HL-60 (cell line): Measurements from ENCODE around the gene KDM5B.
"Not testable (repeated sequence)": the region's sequence is repeated elsewhere in the genome, so short reads cannot be mapped to it uniquely, and the experiment has no call there.

Source experiments
- DNase-seq, 2 experiments: peaks; one replicate each; pipeline ENCODE4 v3.0.0-alpha.2; 2010 to 2020; ENCODE audit warnings: low read depth in 1 of 2, low spot score in 1 of 2
- H3K27ac ChIP-seq: fragments of 250-450 bp; sonication (Bioruptor Pico); replicated peaks from 2 replicates; pipeline ENCODE4 v1.5.1; 2020; ENCODE audit warnings: mild to moderate bottlenecking, moderate library complexity
- H3K27me3 ChIP-seq: fragments of 250-450 bp; sonication (Bioruptor Pico); 2 replicates; pipeline ENCODE4 v1.5.1; 2021; ENCODE audit warnings: mild to moderate bottlenecking, moderate library complexity; ENCODE audit not compliant: insufficient read depth, poor library complexity, severe bottlenecking
- H3K4me3 ChIP-seq: replicated peaks from 2 replicates; pipeline ENCODE4 v1.5.1; 2011; ENCODE audit warnings: mild to moderate bottlenecking, control low read depth, low read length; ENCODE audit not compliant: insufficient read depth
- GABPA ChIP-seq: IDR thresholded peaks from 2 replicates; pipeline ENCODE4 v1.6.1; 2012; ENCODE audit warnings: low read depth
- POLR2AphosphoS5 ChIP-seq: IDR thresholded peaks from 2 replicates; pipeline ENCODE4 v1.6.1; 2012; ENCODE audit warnings: low read depth
- SPI1 ChIP-seq: IDR thresholded peaks from 2 replicates; pipeline ENCODE4 v1.6.1; 2012; ENCODE audit warnings: low read depth, mild to moderate bottlenecking, borderline replicate concordance
- TF ChIP-seq, protein P1 (sequence below): IDR thresholded peaks from one replicate; pipeline ENCODE4 v1.5.1; 2011; ENCODE audit warnings: low read length, control low read depth, inconsistent platforms; ENCODE audit not compliant: insufficient read depth
- TF ChIP-seq, protein P2 (sequence below): IDR thresholded peaks from 2 replicates; pipeline ENCODE4 v1.6.1; 2012; ENCODE audit warnings: low read depth; ENCODE audit not compliant: insufficient replicate concordance

The KDM5B gene

DNA sequence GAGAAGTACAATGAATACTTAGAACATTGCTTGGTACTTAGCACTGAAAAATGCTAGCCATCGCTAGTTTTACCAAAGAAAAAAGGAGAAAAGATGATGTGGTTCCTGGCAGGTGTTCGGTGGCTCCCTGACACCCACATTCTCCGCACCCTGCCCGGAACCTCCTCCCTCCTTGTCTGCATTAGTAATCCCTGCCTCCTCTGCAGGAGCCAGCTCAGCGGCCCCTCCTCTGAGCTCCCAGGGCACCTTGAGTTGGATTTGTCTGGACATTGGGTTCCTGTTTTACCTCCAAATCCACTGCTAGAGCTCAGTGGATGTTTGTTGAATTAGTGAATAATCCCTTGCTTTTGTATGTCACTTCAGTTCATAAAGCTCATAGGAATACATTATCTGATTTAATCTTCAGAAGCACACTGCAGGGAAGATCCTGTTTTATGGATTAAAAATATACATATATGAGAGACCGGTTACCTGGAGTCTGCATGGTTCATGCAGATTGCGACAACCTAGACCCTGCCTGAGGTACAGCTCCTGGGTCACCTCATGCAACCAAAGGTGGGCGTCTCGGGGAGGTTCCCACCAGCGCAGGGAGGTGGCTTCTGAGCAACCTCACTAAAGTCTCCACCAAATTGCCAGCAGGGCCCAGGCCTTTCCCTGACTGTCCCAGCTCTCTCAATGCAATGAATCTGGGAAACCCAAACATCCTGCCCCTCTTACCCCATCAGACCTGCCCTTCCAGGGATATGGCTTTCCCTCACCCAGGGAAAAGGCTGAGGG is 26.7 kb upstream of the KDM5B start:
- Histone ChIP-seq H3K4me3 (no peak overlapping the region), H3K27me3 (no peaks in the 10 kb centered on the region), H3K27ac (no peak overlapping the region)
- TF ChIP-seq POLR2AphosphoS5 (no peak), SPI1 (no peak), GABPA (no peak)
- TF ChIP-seq, protein P1, sequence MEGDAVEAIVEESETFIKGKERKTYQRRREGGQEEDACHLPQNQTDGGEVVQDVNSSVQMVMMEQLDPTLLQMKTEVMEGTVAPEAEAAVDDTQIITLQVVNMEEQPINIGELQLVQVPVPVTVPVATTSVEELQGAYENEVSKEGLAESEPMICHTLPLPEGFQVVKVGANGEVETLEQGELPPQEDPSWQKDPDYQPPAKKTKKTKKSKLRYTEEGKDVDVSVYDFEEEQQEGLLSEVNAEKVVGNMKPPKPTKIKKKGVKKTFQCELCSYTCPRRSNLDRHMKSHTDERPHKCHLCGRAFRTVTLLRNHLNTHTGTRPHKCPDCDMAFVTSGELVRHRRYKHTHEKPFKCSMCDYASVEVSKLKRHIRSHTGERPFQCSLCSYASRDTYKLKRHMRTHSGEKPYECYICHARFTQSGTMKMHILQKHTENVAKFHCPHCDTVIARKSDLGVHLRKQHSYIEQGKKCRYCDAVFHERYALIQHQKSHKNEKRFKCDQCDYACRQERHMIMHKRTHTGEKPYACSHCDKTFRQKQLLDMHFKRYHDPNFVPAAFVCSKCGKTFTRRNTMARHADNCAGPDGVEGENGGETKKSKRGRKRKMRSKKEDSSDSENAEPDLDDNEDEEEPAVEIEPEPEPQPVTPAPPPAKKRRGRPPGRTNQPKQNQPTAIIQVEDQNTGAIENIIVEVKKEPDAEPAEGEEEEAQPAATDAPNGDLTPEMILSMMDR = no peak
- TF ChIP-seq, protein P2, sequence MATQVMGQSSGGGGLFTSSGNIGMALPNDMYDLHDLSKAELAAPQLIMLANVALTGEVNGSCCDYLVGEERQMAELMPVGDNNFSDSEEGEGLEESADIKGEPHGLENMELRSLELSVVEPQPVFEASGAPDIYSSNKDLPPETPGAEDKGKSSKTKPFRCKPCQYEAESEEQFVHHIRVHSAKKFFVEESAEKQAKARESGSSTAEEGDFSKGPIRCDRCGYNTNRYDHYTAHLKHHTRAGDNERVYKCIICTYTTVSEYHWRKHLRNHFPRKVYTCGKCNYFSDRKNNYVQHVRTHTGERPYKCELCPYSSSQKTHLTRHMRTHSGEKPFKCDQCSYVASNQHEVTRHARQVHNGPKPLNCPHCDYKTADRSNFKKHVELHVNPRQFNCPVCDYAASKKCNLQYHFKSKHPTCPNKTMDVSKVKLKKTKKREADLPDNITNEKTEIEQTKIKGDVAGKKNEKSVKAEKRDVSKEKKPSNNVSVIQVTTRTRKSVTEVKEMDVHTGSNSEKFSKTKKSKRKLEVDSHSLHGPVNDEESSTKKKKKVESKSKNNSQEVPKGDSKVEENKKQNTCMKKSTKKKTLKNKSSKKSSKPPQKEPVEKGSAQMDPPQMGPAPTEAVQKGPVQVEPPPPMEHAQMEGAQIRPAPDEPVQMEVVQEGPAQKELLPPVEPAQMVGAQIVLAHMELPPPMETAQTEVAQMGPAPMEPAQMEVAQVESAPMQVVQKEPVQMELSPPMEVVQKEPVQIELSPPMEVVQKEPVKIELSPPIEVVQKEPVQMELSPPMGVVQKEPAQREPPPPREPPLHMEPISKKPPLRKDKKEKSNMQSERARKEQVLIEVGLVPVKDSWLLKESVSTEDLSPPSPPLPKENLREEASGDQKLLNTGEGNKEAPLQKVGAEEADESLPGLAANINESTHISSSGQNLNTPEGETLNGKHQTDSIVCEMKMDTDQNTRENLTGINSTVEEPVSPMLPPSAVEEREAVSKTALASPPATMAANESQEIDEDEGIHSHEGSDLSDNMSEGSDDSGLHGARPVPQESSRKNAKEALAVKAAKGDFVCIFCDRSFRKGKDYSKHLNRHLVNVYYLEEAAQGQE = no peak
- no peak for DNase-seq

DNA sequence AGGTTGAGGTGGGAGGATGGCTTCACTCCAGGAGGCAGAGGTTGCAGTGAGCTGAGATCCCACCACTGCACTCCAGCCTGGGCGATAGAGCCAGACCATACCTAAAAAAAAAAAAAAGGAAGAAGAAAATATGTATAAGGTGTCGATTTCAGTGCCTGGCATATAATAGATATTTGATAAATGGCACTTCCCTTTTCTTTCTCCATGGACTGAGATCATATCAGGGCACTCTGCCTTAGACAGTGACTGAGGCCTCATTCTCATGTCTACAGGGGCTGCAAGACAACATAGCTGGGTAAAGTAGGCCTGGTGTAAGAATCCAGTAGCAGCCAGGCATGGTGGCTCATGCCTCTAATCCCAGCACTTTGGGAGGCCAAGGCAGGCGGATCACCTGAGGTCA is 23.7 kb upstream of the KDM5B start:
- TF ChIP-seq SPI1 = peak; percentile 94
- TF ChIP-seq, protein P1 = no peak
- Histone ChIP-seq H3K4me3 (no peak overlapping the region), H3K27ac (no peak overlapping the region), H3K27me3 (no peaks in the 10 kb centered on the region)
- peak in 1 of 2 experiments; percentile 21 for DNase-seq

DNA sequence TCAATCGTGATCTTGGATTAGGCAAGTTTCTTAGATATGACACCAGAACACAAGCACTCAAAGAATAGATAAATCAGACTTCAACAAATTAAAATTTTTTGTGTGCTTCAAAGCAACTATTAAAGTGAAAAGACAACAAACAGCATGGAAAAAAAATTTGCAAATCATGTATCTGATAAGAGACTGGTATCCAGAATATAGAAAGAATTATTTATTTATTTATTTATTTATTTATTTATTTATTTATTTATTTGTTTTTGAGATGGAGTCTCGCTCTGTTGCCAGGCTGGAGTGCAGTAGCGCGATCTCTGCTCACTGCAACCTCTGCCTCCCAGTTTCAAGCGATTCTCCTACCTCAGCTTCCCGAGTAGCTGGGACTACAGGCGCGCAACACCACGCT is 21.0 kb upstream of the KDM5B start:
- H3K27ac ChIP-seq, DNase-seq, H3K4me3 ChIP-seq, H3K27me3 ChIP-seq: not testable (repeated sequence)

DNA sequence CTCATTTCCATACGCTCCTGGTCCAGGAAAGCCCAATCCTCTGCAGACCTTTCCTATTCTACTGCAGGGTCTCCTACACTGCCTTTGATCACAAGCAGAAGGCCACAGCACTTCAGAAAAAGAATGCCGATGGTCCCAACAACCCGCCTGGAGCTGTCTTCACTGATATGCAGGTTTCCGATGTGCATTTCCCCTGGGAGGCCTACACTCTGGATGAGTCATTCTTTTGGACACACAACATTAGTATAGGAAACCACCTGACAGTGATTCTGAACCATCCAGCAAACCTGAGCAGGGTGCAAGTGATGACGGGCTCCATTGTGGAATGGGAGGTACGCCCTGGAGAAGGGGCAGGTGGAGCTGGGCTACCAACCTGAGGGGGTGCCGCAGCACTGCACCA is 17.5 kb upstream of the KDM5B start:
- Histone ChIP-seq H3K4me3 (no peak overlapping the region), H3K27me3 (no peaks in the 10 kb centered on the region), H3K27ac (no peak overlapping the region)
- no peak for DNase-seq
- TF ChIP-seq POLR2AphosphoS5 = no peak
- no peak for TF ChIP-seq SPI1
- TF ChIP-seq GABPA = no peak
- TF ChIP-seq, protein P2 = no peak

DNA sequence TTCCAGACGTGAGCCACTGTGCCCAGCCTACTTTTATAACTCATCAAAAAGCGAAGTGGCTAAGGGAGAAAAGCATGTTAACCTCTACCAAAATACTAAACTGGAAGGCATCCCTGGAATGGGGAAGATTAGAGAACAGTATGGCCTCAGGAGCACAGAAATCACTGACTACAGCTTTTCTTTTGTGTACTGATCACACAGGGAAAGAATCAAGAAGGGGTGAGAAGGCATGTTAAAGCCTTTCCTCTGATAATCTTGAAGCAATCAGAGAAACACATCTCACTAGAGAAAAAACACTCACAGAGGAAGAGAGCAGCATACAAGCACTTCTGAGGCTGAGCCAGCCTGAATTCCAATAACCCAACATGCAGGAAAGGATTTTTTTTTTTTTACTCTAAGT is 13.2 kb upstream of the KDM5B start:
- no peaks in the 10 kb centered on the region for H3K27me3 ChIP-seq
- no peak overlapping the region for H3K4me3 ChIP-seq
- no peak for TF ChIP-seq POLR2AphosphoS5
- TF ChIP-seq, protein P1 = no peak
- TF ChIP-seq SPI1 = no peak
- TF ChIP-seq GABPA = no peak
- TF ChIP-seq, protein P2 = no peak
- DNase-seq = no peak
- H3K27ac ChIP-seq = no peak overlapping the region
